Measurements from ENCODE around the gene GIN1. TPM values are rescaled to one million over a fixed set of nuclear protein-coding genes. Genes with fewer than 3 reads are reported as not detected.

GIN1 gene
- total RNA-seq: 10 to 100 TPM in 1 of 4 donors, 1 to 10 TPM in 3; 4.4 to 10.4 (median 7.2) TPM

DNA sequence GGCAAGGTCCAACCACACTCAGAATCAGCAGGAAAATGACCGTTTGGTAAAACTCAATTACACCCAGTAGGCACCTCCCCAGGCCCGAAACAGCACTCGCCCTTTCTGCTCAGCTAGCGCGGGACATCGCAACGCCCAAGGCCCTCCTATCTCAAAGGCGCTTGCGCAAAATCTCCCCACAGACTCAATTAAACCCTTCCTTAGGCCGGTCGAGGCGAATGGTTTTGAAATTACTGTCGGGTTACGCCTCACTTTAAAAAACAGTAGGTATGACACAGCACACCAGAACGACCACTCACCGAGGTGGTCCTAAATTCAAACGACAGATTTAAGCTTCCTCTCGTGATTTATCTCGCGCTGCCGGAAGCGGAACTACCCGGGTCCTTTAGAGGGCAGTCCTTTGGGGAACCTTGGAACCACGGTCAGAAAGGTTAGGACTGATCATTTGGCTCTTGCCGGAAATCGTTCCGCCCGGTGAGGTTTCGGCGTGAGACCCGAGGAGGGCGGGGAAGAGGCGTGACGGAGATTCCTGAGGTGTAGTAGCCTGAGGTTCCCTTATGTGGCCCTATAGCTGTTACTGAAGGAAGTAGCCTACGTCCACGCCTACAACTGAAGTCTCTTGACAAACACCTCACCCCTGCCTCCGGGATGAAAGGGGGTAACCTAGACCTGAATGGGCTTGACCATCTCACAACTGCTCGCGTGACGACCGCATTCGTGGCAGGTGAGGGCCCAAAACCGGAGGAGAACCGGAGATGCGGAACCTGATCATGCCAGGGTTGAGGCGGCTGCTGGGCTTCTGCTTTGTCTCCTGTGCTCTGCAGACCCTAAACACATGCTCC, at the start of gene GIN1, which contains the start of gene PPIP5K2:
GIN1 (minus strand) TSS at position 374 of the 842 bp plus-strand sequence. CDS start 11,431 bp downstream, outside the sequence.
PPIP5K2 (plus strand) TSS at position 537 of the 842 bp plus-strand sequence. CDS start 9,289 bp downstream, outside the sequence.
- intact Hi-C loops (cut with DNase I): loop anchor here (10.0 kb wide), 2 partner anchors 335 to 365 kb away; partner anchors contain the start of gene PAM
- Histone ChIP-seq H3K36me3 (no peaks in the 10 kb centered on the region), H3K4me3 (peak within 1 kb of the TSS; percentile 60 to 92 (median 82)), H3K4me1 (peaks cover 4 to 38% (median 37%) of the 10 kb centered on the region in 4 donors), H3K27me3 (no peaks in the 10 kb centered on the region), H3K9me3 (no peaks in the 10 kb centered on the region), H3K27ac (replicated peaks in 1 of 4) (peak within 1 kb of the TSS; percentile 90 to 91 (median 90))
- peak; percentile 98 for DNase-seq (ENCODE audit: extremely low spot score)
- TF ChIP-seq, protein P1, sequence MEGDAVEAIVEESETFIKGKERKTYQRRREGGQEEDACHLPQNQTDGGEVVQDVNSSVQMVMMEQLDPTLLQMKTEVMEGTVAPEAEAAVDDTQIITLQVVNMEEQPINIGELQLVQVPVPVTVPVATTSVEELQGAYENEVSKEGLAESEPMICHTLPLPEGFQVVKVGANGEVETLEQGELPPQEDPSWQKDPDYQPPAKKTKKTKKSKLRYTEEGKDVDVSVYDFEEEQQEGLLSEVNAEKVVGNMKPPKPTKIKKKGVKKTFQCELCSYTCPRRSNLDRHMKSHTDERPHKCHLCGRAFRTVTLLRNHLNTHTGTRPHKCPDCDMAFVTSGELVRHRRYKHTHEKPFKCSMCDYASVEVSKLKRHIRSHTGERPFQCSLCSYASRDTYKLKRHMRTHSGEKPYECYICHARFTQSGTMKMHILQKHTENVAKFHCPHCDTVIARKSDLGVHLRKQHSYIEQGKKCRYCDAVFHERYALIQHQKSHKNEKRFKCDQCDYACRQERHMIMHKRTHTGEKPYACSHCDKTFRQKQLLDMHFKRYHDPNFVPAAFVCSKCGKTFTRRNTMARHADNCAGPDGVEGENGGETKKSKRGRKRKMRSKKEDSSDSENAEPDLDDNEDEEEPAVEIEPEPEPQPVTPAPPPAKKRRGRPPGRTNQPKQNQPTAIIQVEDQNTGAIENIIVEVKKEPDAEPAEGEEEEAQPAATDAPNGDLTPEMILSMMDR (IDR thresholded peaks at IDR 0.05): peak in 1 of 3 experiments; percentile 22
- TF ChIP-seq POLR2AphosphoS5 (IDR thresholded peaks at IDR 0.05) (peak; percentile 85 to 94), POLR2A (IDR thresholded peaks at IDR 0.05; ENCODE audit: low read depth) (no peak)
- 0% methylated on average over 33 of the region's 46 CpGs for WGBS

GRCh38 chr5:103166706-103167105, 46.8 kb upstream of the GIN1 start:
- Histone ChIP-seq H3K4me1 (no peaks in the 10 kb centered on the region), H3K36me3 (peaks cover 11 to 32% (median 22%) of the 10 kb centered on the region in 4 donors), H3K27me3 (no peaks in the 10 kb centered on the region), H3K4me3 (no peak overlapping the region), H3K27ac (replicated peaks in 1 of 4) (no peak overlapping the region), H3K9me3 (no peaks in the 10 kb centered on the region)
- no peak for TF ChIP-seq POLR2A (IDR thresholded peaks at IDR 0.05; ENCODE audit: low read depth)
- no peak for TF ChIP-seq EP300 (IDR thresholded peaks at IDR 0.05)
- TF ChIP-seq POLR2AphosphoS5 (IDR thresholded peaks at IDR 0.05): no peak
- TF ChIP-seq, protein P1 (IDR thresholded peaks at IDR 0.05): no peak
- DNase-seq (ENCODE audit: extremely low spot score): no peak
- intact Hi-C loops (cut with DNase I): no loop called here

DNA sequence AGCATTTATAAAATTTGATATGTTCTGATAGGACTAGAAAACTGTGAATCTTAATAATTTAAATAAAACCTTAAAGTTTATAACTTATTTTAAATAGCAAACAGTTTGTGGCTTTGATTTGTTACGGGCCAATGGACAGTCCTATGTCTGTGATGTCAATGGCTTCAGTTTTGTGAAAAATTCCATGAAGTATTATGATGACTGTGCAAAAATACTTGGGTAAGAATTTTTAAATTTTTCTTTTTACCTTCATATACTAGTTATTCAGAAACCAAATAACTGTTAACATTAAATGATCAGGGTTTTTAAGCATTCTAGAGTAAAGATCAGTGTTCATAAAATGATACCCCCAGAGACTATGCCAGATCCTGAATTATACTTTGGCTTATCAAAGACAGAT, 31.2 kb upstream of the GIN1 start:
- no peaks in the 10 kb centered on the region for H3K9me3 ChIP-seq
- no peaks in the 10 kb centered on the region for H3K27me3 ChIP-seq
- H3K36me3 ChIP-seq: peaks cover 0 to 61% (median 32%) of the 10 kb centered on the region in 4 donors
- H3K27ac ChIP-seq (replicated peaks in 1 of 4): no peak overlapping the region
- intact Hi-C loops (cut with DNase I): no loop called here
- TF ChIP-seq POLR2A (IDR thresholded peaks at IDR 0.05; ENCODE audit: low read depth) (no peak), POLR2AphosphoS5 (IDR thresholded peaks at IDR 0.05) (no peak), EP300 (IDR thresholded peaks at IDR 0.05) (no peak)
- TF ChIP-seq, protein P1 (IDR thresholded peaks at IDR 0.05): no peak
- WGBS: 96% methylated on average over 1 of the region's 1 CpG
- no peak for DNase-seq (ENCODE audit: extremely low spot score)
- H3K4me1 ChIP-seq: no peaks in the 10 kb centered on the region
- H3K4me3 ChIP-seq: no peak overlapping the region

- intact Hi-C loops (cut with DNase I): loop anchor here (10.0 kb wide), 1 partner anchor 563 kb away; no protein-coding TSS in a partner anchor
- Histone ChIP-seq H3K4me3 (no peak overlapping the region), H3K4me1 (no peaks in the 10 kb centered on the region), H3K36me3 (peaks cover 0 to 33% (median 18%) of the 10 kb centered on the region in 4 donors), H3K9me3 (no peaks in the 10 kb centered on the region), H3K27ac (replicated peaks in 1 of 4) (no peak overlapping the region), H3K27me3 (no peaks in the 10 kb centered on the region)
- 100% methylated on average over 1 of the region's 1 CpG for WGBS
- DNase-seq (ENCODE audit: extremely low spot score): no peak
- TF ChIP-seq, protein P1 (IDR thresholded peaks at IDR 0.05): no peak
- no peak for TF ChIP-seq EP300 (IDR thresholded peaks at IDR 0.05)
- no peak for TF ChIP-seq POLR2A (IDR thresholded peaks at IDR 0.05; ENCODE audit: low read depth)
Observed at GRCh38 chr5:103148213-103148612, 28.3 kb upstream of the GIN1 start.
